Endodermal cell (in vitro differentiated cells): ENCODE data around the gene SUPT6H. TPM values are rescaled to one million over a fixed set of nuclear protein-coding genes. Genes with fewer than 3 reads are reported as not detected.
"Not testable (repeated sequence)": the region's sequence is repeated elsewhere in the genome, so short reads cannot be mapped to it uniquely, and the experiment has no call there.

Source experiments
- DNase-seq: peaks from one replicate; pipeline ENCODE4 v3.0.0-alpha.2; 2017
- H3K27ac ChIP-seq: 2 replicates; pipeline ENCODE4 v1.5.1; 2013; ENCODE audit warnings: mild to moderate bottlenecking, low read depth, low read length, moderate library complexity
- H3K27me3 ChIP-seq: 2 replicates; pipeline ENCODE4 v1.6.1; 2013; ENCODE audit warnings: mild to moderate bottlenecking, low read length, moderate library complexity; ENCODE audit not compliant: insufficient read depth, control insufficient read depth, poor library complexity, severe bottlenecking
- H3K36me3 ChIP-seq: 2 replicates; pipeline ENCODE4 v1.7.0; 2013; ENCODE audit warnings: mild to moderate bottlenecking, low read length, moderate library complexity; ENCODE audit not compliant: control insufficient read depth, insufficient read depth
- H3K4me1 ChIP-seq: one replicate; pipeline ENCODE4 v1.7.0; 2013; ENCODE audit warnings: low read length; ENCODE audit not compliant: control insufficient read depth, insufficient read depth
- H3K4me3 ChIP-seq: 2 replicates; pipeline ENCODE4 v1.5.1; 2013; ENCODE audit warnings: mild to moderate bottlenecking, low read length, moderate library complexity
- H3K9ac ChIP-seq: 2 replicates; pipeline ENCODE4 v1.6.1; 2013; ENCODE audit warnings: mild to moderate bottlenecking, low read length, moderate library complexity; ENCODE audit not compliant: poor library complexity, severe bottlenecking; ENCODE audit errors: extremely low read depth
- H3K9me3 ChIP-seq: 2 replicates; pipeline ENCODE4 v1.6.1; 2013; ENCODE audit warnings: mild to moderate bottlenecking, low read length, moderate library complexity; ENCODE audit not compliant: control insufficient read depth
- H3K27ac Mint-ChIP-seq: 2 replicates; pipeline ENCODE4 v1.8.0; 2020; ENCODE audit warnings: mixed read lengths
- H3K27me3 Mint-ChIP-seq: 2 replicates; pipeline ENCODE4 v1.8.0; 2021; ENCODE audit warnings: mild to moderate bottlenecking, mixed read lengths; ENCODE audit not compliant: insufficient read depth
- H3K36me3 Mint-ChIP-seq: 2 replicates; pipeline ENCODE4 v1.8.0; 2020; ENCODE audit warnings: low read depth, mixed read lengths
- H3K4me1 Mint-ChIP-seq: 2 replicates; pipeline ENCODE4 v1.8.0; 2020; ENCODE audit warnings: mixed read lengths
- H3K4me3 Mint-ChIP-seq: 2 replicates; pipeline ENCODE4 v1.8.0; 2020; ENCODE audit warnings: mild to moderate bottlenecking, moderate library complexity, mixed read lengths
- H3K9me3 Mint-ChIP-seq: 2 replicates; pipeline ENCODE4 v1.8.0; 2020; ENCODE audit warnings: mild to moderate bottlenecking, mixed read lengths
- WGBS, 2 experiments: methylation state at CpG; one replicate each; pipeline versions ENCODE4 v1.1.5 to v1.1.7; 2013; ENCODE audit warnings: missing lambda C conversion rate in 2 of 2, mixed read lengths in 1 of 2; ENCODE audit not compliant: insufficient coverage in 1 of 2, insufficient read length in 1 of 2; 5-methylcytosine and 5-hydroxymethylcytosine counted together
- total RNA-seq, 2 donors: library from RNA; stranded (reverse); fragmentation: NEBNext Ultra II Directional in 1 of 2; extraction: Animal tissue kit (Norgen Biotek cat#: 25700) in 1 of 2; gene quantifications; 2 replicates in 1 of 2; 3 replicates in 1 of 2; pipeline ENCODE4 v1.2.1, GENCODE V29; 2021
- TF ChIP-seq, protein P1 (sequence below): fragments of 200-600 bp; sonication (generic); conservative IDR thresholded peaks from 2 replicates; pipeline ENCODE4 v1.5.0; 2021; ENCODE audit warnings: antibody characterized with exemption, mild to moderate bottlenecking

SUPT6H gene
- total RNA-seq, 2 donors from 2014 or later = 54.4 to 72.1 TPM

DNA sequence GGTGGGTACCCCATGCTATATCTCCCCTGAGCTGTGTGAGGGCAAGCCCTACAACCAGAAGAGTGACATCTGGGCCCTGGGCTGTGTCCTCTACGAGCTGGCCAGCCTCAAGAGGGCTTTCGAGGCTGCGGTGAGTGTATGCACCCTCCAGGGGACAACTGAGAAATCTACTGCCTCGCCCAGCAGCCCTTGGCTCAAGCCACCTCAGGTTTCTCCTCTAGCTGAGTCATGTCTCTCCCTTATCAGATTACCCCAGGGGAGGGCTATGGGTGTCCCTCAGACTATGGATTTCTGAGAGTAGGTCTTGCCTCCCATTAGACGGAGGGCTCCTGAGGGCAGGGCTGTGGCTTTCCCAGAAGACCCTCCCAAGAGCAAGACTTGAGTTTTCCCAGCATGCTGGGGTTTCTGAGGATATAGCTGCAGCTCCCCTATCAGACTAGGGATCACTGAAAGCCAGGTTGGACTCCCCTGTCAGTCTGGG lies 73.3 kb downstream of the SUPT6H start:
- Mint-ChIP-seq H3K9me3 (no peaks in the 10 kb centered on the region), H3K4me1 (no peaks in the 10 kb centered on the region), H3K27me3 (no peaks in the 10 kb centered on the region), H3K36me3 (peaks cover 30% of the 10 kb centered on the region), H3K4me3 (no peak overlapping the region), H3K27ac (no peak overlapping the region)
- Histone ChIP-seq H3K4me1 (no peaks in the 10 kb centered on the region), H3K27me3 (no peaks in the 10 kb centered on the region), H3K4me3 (no peak overlapping the region), H3K9ac (no peak overlapping the region), H3K9me3 (no peaks in the 10 kb centered on the region), H3K27ac (no peak overlapping the region), H3K36me3 (peaks cover 7% of the 10 kb centered on the region)
- DNase-seq = no peak
- 83 to 100% methylated on average over 5 of the region's 5 CpGs for WGBS, 2 experiments
- TF ChIP-seq, protein P1, sequence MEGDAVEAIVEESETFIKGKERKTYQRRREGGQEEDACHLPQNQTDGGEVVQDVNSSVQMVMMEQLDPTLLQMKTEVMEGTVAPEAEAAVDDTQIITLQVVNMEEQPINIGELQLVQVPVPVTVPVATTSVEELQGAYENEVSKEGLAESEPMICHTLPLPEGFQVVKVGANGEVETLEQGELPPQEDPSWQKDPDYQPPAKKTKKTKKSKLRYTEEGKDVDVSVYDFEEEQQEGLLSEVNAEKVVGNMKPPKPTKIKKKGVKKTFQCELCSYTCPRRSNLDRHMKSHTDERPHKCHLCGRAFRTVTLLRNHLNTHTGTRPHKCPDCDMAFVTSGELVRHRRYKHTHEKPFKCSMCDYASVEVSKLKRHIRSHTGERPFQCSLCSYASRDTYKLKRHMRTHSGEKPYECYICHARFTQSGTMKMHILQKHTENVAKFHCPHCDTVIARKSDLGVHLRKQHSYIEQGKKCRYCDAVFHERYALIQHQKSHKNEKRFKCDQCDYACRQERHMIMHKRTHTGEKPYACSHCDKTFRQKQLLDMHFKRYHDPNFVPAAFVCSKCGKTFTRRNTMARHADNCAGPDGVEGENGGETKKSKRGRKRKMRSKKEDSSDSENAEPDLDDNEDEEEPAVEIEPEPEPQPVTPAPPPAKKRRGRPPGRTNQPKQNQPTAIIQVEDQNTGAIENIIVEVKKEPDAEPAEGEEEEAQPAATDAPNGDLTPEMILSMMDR = no peak

DNA sequence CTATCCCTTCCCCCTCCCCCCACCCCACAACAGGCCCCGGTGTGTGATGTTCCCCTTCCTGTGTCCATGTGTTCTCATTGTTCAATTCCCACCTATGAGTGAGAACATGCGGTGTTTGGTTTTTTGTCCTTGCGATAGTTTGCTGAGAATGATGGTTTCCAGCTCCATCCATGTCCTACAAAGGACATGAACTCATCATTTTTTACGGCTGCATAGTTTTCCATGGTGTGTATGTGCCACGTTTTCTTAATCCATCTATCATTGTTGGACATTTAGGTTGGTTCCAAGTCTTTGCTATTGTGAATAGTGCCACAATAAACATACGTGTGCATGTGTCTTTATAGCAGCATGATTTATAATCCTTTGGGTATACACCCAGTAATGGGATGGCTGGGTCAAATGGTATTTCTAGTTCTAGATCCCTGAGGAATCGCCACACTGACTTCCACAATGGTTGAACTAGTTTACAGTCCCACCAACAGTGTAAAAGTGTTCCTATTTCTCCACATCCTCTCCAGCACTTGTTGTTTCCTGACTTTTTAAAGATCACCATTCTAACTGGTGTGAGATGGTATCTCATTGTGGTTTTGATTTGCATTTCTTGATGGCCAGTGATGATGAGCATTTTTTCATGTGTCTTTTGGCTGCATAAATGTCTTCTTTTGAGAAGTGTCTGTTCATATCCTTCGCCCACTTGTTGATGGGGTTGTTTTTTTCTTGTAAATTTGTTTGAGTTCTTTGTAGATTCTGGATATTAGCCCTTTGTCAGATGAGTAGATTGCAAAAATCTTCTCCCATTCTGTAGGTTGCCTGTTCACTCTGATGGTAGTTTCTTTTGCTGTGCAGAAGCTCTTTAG lies 74.1 kb downstream of the SUPT6H start:
- not testable (repeated sequence) for H3K4me3 ChIP-seq, H3K27ac ChIP-seq, DNase-seq, H3K27me3 ChIP-seq, H3K4me1 Mint-ChIP-seq, H3K27ac Mint-ChIP-seq, H3K27me3 Mint-ChIP-seq, H3K36me3 ChIP-seq, H3K4me3 Mint-ChIP-seq, H3K4me1 ChIP-seq, H3K9me3 ChIP-seq, H3K9me3 Mint-ChIP-seq, H3K9ac ChIP-seq
- peaks cover 34% of the 10 kb centered on the region for H3K36me3 Mint-ChIP-seq
- WGBS, 2 experiments = 96 to 100% methylated on average over 2 to 4 of the region's 8 CpGs

DNA sequence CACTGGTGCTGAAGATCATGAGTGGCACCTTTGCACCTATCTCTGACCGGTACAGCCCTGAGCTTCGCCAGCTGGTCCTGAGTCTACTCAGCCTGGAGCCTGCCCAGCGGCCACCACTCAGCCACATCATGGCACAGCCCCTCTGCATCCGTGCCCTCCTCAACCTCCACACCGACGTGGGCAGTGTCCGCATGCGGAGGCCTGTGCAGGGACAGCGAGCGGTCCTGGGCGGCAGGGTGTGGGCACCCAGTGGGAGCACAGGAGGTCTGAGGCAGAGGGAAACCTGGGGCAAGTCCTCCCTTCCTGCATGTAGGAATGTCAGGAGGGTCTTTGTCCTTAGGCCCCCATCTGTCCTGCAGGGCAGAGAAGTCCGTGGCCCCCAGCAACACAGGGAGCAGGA lies 75.3 kb downstream of the SUPT6H start:
- H3K27ac ChIP-seq = no peak overlapping the region
- H3K9ac ChIP-seq = no peak overlapping the region
- Mint-ChIP-seq H3K9me3 (no peaks in the 10 kb centered on the region), H3K27ac (no peak overlapping the region), H3K36me3 (peaks cover 34% of the 10 kb centered on the region), H3K27me3 (no peaks in the 10 kb centered on the region), H3K4me3 (no peak overlapping the region), H3K4me1 (no peaks in the 10 kb centered on the region)
- H3K36me3 ChIP-seq = peaks cover 7% of the 10 kb centered on the region
- no peaks in the 10 kb centered on the region for H3K27me3 ChIP-seq
- TF ChIP-seq, protein P1 = no peak
- DNase-seq = no peak
- H3K9me3 ChIP-seq = no peaks in the 10 kb centered on the region
- 96 to 100% methylated on average over 9 to 12 of the region's 12 CpGs for WGBS, 2 experiments
- no peak overlapping the region for H3K4me3 ChIP-seq
- no peaks in the 10 kb centered on the region for H3K4me1 ChIP-seq
